T-helper 1 cell (primary cell): Measurements from ENCODE around the gene SSH2.
"Not testable (repeated sequence)": the region's sequence is repeated elsewhere in the genome, so short reads cannot be mapped to it uniquely, and the experiment has no call there.

Experiments used
- DNase-seq, 5 donors: peaks; one replicate each; pipeline ENCODE4 v3.0.0-alpha.2; 2012 to 2020

Gene SSH2

DNA sequence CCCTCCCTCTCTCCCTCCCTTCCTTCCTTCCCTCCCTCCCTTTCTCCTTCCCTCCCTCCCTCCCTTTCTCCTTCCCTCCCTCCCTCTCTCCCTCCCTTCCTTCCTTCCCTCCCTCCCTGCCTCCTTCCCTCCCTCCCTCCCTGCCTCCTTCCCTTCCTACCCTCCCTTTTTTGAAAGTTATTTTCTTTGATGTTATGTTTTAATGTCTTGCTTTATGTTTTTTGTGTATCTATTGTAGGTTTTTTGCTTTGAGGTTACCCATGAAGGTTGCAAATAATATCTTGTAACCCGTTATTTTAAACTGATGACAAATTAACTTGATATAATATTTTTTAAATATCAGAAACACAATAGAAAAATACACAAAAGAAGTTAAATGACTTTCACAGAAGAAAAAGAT lies 96.2 kb downstream of the SSH2 start:
- DNase-seq, result no peak

DNA sequence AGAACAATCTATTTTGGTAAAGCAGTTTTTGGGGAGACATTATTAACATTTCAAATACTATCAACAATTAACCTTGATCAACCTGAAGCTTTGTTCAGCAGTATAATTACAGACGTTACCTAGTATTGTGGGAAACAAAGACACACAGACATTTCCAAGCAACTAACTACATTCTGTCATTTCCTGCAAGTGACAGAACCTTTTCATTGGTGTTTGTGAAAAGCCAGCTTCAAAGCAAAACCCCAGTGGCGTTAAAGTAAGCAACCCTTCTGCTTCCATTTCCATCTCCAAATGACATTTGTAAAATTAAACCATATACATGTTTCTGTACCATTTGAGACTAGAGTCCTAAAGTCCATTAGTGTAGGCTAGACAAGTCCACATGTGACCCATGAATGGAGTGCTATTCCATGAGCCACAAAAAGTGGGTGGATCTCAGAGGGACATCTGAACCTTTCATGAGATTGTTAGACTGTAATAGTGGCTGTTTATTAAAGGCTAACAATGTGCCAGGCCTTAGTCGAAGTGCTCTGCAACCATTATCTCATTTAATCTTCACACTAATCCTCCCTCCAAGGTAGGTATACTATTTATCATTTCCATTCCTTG lies 101.2 kb downstream of the SSH2 start:
- no peak for DNase-seq

DNA sequence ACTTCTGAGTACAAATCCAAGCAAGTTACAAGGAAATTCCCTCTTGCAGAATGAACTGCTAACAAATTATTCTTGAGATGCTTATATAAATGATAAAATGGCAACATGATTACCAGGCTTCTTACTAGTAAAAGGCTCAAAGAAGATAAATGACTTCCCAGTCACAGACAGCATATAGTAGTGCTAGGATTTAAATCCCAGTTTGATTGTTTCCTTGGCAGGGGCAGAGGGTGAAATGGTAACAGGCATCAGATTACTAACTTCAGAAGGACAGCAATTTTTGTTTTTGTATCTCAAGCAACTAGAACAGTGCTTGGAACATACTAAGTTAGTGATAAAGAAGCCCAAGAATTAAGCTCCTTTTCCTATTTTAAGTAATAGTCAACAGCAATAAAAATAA lies 102.8 kb downstream of the SSH2 start:
- no peak for DNase-seq

DNA sequence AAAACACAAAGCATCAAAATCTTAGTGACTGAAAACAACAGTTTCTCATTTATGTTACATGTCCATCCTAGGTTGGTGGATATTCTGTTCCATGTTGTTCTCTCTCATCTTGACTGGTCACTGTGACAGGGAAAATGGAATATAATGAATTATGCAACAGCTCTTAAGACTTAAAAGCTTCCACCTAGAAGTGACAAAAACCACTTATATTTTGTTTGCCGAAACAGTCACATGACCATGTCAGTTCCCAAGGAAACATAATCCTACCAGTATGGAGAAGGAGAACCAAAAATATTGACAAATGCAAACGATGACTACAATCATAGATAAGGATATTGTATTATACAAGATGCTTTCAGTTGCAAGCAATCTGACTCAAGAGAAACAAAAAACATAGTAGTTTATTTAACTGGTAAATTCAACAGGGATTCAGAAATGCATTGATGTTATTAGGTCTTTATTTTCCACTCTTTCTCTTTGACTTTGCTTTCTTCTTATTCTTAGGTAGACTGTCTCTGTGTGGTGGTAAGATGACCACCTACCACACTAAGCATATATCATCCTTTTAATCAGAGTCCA lies 103.8 kb downstream of the SSH2 start:
- no peak for DNase-seq

DNA sequence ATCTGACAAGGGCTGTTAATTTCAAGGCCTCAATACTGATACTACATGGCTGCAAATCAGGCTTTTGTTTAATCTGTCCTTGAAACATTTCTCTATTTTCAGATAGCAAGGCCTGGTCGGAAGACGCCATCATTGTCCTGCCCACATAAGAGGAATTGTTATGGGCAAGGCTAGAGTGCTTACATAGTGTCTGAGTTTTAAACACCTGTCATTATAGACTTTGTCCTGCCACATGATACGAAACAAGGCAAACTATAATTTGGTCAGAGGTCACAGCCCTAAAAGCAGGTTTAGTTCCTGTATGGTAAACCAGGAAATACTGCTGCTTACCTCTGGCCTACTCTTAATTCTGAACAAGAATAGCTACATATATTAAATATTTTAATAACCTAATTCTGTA lies 104.4 kb downstream of the SSH2 start:
- no peak for DNase-seq

- no peak for DNase-seq
Measured at GRCh38 chr17:29821897-29822296, 108.1 kb downstream of the SSH2 start.

- DNase-seq, result no peak
Measured at GRCh38 chr17:29820425-29820824, 109.6 kb downstream of the SSH2 start.

DNA sequence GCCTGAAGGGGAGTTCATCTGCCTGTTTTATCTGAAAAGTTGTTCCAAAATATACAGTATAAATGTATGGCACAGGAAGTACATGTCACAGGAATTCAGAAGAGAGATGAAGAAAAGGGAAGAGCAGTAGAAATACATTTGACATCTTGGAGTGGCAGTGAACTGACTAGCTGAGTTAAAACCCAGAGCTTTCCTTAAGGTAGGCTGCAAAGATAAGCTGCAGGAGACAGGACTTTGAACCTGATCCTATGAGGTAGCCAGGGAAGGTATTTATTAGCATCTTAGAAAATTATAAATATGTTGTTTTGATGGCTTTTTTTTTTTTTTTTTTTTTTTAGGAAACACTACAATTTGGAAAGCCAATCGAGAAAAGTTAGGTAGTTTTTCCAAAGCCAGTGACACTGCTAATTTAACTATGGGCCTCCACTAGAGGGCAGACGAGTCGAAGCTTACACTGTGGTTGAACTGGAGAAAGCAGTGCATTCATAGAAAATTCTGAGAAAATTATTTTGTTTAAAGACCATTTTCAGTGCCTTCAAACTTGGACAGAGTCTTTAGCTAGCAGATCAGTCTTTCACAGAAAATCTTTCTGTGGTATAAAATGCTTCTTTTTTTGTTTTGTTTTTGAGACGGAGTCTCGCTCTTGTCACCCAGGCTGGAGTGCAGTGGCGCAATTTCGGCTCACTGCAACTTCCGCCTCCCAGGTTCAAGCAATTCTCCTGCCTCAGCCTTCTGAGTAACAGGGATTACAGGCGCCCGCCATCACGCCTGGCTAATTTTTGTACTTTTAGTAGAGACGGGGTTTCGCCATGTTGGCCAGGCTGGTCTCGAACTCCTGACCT lies 122.3 kb downstream of the SSH2 start:
- DNase-seq, result peak; percentile 23 to 68 (median 50)

- DNase-seq, result no peak
Measured at GRCh38 chr17:29802246-29802645, 127.8 kb downstream of the SSH2 start.

DNA sequence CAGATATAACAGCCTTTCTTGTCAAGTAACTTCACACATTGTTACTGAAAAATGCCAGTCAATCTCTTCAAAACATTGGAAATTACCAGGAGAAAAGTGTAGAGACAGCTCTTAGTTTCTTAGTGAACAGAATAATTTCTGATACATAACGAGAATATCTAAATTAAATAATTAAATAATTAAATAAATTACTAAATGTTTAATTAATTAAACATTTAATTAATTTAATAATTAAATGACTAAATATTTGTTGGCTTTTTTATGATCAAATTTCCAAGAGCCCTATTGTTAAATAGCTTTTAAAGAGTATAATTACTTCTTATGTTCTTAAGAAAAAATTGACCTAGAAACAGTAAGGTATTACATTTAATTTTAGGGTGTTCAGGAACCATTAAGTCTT lies 129.6 kb downstream of the SSH2 start:
- no peak for DNase-seq

GRCh38 chr17:29796652-29797051 lies 133.4 kb downstream of the SSH2 start:
- DNase-seq, result no peak

GRCh38 chr17:29793501-29793900 lies 136.5 kb downstream of the SSH2 start:
- no peak for DNase-seq

DNA sequence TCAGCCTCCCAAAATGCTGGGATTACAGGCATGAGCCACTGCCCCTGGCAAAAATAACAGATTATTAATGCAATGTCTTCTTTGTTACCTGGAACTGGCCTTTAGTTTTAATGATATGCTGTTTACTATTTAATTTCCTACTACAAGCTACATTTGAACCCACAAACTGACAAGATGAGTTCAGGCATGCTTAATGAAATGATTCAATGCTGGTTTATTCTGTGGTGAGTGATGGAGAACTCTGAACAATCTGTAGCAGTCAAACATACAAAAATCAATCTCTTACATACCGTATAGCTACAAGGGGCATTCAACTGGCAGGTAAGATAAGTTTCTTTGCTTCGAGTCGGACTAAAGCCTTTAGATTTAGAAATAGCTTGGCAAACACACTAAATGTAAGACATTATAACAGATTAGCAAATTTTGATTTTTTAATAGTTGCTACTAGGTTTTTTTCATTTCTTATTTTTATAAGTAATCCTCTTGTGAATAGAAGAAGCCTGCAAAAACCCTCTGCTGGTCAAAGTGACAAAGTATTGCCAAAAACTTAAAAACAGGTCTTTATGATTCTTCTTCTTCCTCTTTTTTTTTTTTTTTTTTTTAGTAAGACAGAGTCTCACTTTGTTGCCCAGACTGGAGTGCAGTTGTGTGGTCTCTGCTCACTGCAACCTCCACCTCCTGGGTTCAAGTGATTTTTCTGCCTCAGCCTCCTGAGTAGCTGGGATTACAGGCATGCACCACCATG lies 138.5 kb downstream of the SSH2 start:
- no peak for DNase-seq

DNA sequence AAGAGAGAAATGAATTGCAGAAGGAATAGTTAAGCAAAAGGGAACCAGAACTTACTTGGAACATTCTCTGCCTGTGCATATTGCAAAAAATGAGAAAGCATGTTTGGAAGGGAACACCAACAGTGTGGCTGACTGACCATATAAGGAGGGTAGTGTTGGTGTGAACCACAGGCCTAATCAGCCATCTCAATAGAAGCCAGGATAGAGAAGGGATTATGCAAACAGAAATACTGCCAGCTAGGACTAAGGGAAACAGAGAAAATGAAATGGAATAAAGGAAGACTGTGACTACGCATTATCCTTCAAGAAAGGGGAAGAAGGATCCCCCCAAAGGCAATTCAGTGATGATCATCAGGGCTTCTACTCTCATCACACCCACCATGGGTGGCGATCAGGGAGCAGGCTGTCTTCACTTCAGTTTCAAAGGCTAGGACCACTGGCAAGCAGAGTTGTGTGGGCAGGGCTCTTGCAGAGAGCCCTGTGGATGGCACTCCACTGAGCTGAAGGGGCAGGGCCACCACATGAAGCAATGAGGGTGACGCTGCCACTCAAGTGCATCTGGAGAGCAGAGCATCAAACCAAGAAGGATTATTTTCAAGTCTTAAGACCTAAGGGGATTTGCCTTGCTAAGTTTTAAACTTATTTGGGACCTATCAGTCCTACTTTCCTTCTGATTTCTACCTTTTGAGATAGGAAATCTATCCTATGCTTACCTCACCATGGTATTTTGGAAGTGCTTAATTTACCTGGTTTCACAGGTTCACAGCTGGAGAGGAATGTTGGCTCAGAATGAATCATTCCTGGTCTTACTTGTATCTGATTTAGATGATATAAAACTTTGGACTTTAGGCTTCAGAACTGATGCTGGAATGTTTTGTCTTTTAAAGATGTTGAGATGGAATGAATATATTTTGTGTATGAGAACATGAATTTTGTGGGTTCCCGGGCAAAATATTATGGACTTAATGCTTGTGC lies 140.5 kb downstream of the SSH2 start:
- no peak for DNase-seq

DNA sequence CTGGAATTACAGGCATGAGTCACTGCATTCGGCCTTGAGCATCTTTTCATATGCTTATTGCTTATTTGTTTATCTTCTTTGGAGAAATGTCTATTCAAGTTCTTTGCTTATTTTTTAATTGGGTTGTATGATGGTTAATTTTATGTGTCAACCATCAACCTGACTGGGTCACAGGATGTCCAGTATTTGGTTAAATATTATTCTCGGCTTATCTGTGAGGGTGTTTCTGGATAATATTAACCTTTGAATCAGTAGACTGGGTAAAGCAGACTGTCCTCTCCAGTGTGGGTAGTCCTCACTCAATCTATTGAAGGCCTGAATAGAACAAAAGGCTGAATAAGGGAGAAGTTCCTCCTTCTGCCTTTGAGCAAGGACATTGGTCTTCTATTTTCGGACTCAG lies 142.0 kb downstream of the SSH2 start:
- DNase-seq, result no peak

GRCh38 chr17:29782917-29783316 lies 147.1 kb downstream of the SSH2 start:
- DNase-seq, result no peak

DNA sequence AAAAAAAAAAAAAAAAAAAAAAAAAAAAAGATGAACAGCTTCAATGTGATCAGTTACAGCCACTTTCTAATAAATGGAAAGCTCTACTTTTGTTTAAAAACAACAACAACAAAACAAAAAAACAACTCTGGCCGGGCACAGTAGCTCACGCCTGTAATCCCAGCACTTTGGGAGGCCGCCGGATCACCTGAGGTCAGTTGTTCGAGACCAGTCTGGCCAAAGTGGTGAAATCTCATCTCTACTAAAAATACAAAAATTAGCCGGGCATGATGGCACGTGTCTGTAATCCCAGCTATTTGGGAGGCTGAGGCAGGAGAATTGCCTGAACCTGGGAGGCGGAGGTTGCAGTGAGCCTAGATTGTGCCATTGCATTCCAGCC lies 150.2 kb downstream of the SSH2 start:
- DNase-seq, result not testable (repeated sequence)

GRCh38 chr17:29778956-29779811 lies 150.8 kb downstream of the SSH2 start:
- DNase-seq, result peak; percentile 45 to 75 (median 62)

DNA sequence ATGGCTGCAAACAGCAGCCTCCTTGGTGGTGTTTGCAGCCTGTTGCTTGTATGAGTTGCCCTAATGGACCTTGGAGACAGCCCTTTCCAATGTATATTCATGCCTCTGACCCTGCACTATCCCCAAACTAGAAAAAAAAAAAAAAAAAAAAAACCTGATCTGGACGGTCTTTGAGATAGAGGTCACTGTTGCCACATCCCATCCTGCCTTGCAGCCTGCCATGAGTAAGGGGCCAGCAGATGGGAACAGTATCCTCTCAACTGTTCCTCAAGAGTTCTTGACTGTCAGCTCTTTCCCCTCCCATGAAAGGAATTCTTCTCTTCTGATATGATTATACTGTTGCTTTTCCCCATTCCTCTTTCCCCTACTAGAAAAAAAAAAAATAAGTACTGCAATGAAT lies 152.4 kb downstream of the SSH2 start:
- DNase-seq, result no peak

DNA sequence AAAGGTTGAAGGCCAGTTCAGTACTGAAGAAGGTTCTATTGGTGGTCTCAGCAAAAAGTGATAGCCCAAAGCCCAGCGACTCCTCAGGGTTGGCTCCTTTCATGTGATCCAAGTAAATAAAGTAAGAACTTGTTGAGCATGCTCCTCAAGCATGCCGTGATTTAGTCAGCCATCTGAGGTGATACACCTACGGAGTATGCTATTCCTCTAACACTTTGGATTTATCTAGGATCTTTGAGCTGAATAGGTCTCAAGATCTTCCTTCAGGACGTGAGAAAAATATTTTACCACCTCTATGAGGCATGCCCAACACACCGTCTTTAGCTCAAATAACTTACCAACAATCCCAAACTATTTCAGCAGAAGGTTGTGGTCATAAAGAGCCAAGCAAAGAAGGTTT lies 154.0 kb downstream of the SSH2 start:
- no peak for DNase-seq

GRCh38 chr17:29772981-29773380 lies 157.0 kb downstream of the SSH2 start:
- no peak for DNase-seq
